Mucosa of rectum (tissue), 2 donors: Measurements from ENCODE around the gene TMCC2.
A peak's percentile ranks its signal among the peaks of the same experiment; 100 is the strongest.

Experiments used
- H3K27ac ChIP-seq, 2 donors: one replicate each; pipeline ENCODE4 v1.7.0; 2013; ENCODE audit warnings: inconsistent platforms in 2 of 2, low read depth in 2 of 2, low read length in 2 of 2
- H3K27me3 ChIP-seq, 2 donors: one replicate each; pipeline ENCODE4 v1.7.0; 2013; ENCODE audit warnings: low read length in 2 of 2; ENCODE audit not compliant: control insufficient read depth in 2 of 2, insufficient read depth in 2 of 2
- H3K36me3 ChIP-seq, 2 donors: one replicate each; pipeline ENCODE4 v1.7.0; 2013; ENCODE audit warnings: low read length in 2 of 2; ENCODE audit not compliant: control insufficient read depth in 2 of 2, insufficient read depth in 2 of 2
- H3K4me1 ChIP-seq, 2 donors: one replicate each; pipeline ENCODE4 v1.7.0; 2013; ENCODE audit warnings: low read length in 2 of 2, mild to moderate bottlenecking in 1 of 2; ENCODE audit not compliant: control insufficient read depth in 2 of 2, insufficient read depth in 2 of 2
- H3K4me3 ChIP-seq, 2 donors: one replicate each; pipeline ENCODE4 v1.7.0; 2013; ENCODE audit warnings: low read length in 2 of 2
- H3K9ac ChIP-seq, 2 donors: one replicate each; pipeline ENCODE4 v1.7.0; 2013; ENCODE audit warnings: low read length in 2 of 2, low read depth in 1 of 2, mild to moderate bottlenecking in 1 of 2
- H3K9me3 ChIP-seq, 2 donors: one replicate each; pipeline ENCODE4 v1.7.0; 2013; ENCODE audit warnings: low read length in 2 of 2; ENCODE audit not compliant: control insufficient read depth in 2 of 2
- donor health status: healthy.
- donor health status: Normal muscosa, but diverticular disease.

The TMCC2 gene

GRCh38 chr1:205190845-205191577 is 36.7 kb upstream of the TMCC2 start:
- H3K4me3 ChIP-seq, result no peak overlapping the region
- no peak overlapping the region for H3K27ac ChIP-seq
- peaks cover 4 to 11% of the 10 kb centered on the region in 2 donors for H3K36me3 ChIP-seq
- H3K9me3 ChIP-seq, result no peaks in the 10 kb centered on the region
- no peaks in the 10 kb centered on the region for H3K4me1 ChIP-seq
- no peaks in the 10 kb centered on the region for H3K27me3 ChIP-seq
- H3K9ac ChIP-seq, result no peak overlapping the region

DNA sequence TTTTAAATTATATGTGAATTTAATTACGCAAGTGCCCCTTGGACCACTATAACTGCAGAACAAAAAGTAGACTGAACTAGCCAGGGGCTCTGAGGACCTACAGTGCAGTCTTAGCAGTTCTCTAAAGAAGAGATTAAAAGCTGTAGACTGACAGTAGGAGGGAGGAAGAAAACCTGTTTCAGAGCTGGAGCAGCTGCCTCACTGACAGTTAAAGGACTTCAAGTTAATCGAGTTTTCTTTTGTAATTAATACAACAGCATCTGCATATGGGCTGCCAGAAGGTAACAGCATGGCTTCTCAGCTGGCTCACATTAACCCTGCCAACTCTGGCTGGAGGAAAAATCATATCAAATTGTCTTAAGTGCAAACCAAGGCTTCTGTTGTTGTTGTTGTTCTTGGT is 36.1 kb upstream of the TMCC2 start:
- no peak overlapping the region for H3K27ac ChIP-seq
- H3K9me3 ChIP-seq, result no peaks in the 10 kb centered on the region
- H3K9ac ChIP-seq, result no peak overlapping the region
- no peaks in the 10 kb centered on the region for H3K27me3 ChIP-seq
- no peak overlapping the region for H3K4me3 ChIP-seq
- no peaks in the 10 kb centered on the region for H3K4me1 ChIP-seq
- H3K36me3 ChIP-seq, result peaks cover 4 to 11% of the 10 kb centered on the region in 2 donors

GRCh38 chr1:205192287-205192686 is 35.5 kb upstream of the TMCC2 start:
- Histone ChIP-seq H3K27ac (no peak overlapping the region), H3K4me1 (no peaks in the 10 kb centered on the region), H3K9me3 (no peaks in the 10 kb centered on the region), H3K36me3 (peaks cover 4 to 8% of the 10 kb centered on the region in 2 donors), H3K27me3 (no peaks in the 10 kb centered on the region), H3K4me3 (no peak overlapping the region), H3K9ac (no peak overlapping the region)

DNA sequence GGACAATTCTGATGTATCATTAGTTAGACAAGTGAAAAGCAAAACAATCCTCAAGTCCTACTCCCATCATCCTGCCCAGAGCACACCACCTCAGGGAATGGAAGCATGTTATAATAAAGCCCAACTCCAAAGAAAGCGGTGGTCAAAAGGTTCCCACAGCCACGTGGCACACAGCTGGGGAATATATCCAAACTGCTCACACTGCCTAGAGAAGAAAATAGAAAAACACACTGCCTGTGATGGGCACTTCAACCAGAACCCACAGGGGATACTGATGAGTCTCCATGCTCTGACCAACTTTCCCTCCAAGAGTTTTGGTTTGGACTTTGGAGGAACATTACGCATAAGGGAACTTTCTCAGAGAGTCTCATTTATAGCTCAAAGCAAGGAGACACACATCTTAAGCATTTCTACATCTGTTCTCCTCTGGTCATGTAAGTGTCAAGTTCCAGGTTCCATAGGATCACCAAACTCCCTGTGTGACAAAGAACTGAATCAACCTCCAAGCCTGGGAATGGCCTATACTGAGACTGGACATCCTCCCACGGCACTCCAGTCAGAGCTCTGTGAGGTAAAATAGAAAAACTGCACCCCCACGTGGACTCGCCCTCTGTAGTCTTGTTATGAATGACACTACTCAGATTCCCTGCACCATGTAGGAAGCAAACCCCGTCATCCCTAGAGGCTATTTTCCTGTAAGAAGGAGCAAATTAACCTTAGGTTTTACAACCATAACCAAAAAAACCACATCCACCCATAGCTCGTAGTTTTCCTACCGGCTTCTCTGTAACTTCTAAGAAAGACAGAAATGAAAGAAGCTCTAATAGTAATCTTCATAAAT is 28.4 kb upstream of the TMCC2 start:
- Histone ChIP-seq H3K9ac (no peak overlapping the region), H3K9me3 (no peaks in the 10 kb centered on the region), H3K4me3 (no peak overlapping the region), H3K36me3 (peaks cover 0 to 4% of the 10 kb centered on the region in 2 donors), H3K27ac (no peak overlapping the region), H3K27me3 (no peaks in the 10 kb centered on the region), H3K4me1 (peaks cover 0 to 3% of the 10 kb centered on the region in 2 donors)

- H3K4me3 ChIP-seq, result no peak overlapping the region
- H3K27ac ChIP-seq, result no peak overlapping the region
- H3K9me3 ChIP-seq, result no peaks in the 10 kb centered on the region
- no peaks in the 10 kb centered on the region for H3K27me3 ChIP-seq
- H3K4me1 ChIP-seq, result peaks cover 0 to 3% of the 10 kb centered on the region in 2 donors
- H3K36me3 ChIP-seq, result peaks cover 0 to 4% of the 10 kb centered on the region in 2 donors
- H3K9ac ChIP-seq, result no peak overlapping the region
These were observed 27.8 kb upstream of the TMCC2 start for GRCh38 chr1:205199931-205200299.

GRCh38 chr1:205204552-205204951 is 23.2 kb upstream of the TMCC2 start:
- Histone ChIP-seq H3K9ac (no peak overlapping the region), H3K27ac (no peak overlapping the region), H3K27me3 (no peaks in the 10 kb centered on the region), H3K9me3 (no peaks in the 10 kb centered on the region), H3K36me3 (no peaks in the 10 kb centered on the region), H3K4me3 (no peak overlapping the region), H3K4me1 (no peaks in the 10 kb centered on the region)

DNA sequence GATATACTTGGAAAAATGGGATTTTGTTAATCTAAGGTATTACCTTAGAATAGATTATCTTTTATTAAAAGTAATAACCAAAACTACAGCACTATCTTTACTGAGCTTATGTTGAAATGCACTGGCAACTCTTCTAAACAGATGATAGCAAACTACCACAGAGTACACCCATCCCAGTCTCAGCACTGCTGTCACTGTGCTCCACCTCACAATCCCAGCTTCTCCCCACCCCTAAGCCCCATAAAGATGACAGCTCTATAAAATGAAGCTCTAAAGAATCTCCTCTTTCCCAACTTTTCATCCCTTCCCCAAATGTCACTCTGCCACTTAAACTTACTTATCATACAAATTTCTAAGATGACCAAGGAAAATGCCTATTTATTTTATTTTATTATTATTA is 22.7 kb upstream of the TMCC2 start:
- Histone ChIP-seq H3K9ac (no peak overlapping the region), H3K36me3 (no peaks in the 10 kb centered on the region), H3K27ac (no peak overlapping the region), H3K4me3 (no peak overlapping the region), H3K9me3 (no peaks in the 10 kb centered on the region), H3K4me1 (no peaks in the 10 kb centered on the region), H3K27me3 (no peaks in the 10 kb centered on the region)

GRCh38 chr1:205208811-205209210 is 18.9 kb upstream of the TMCC2 start:
- Histone ChIP-seq H3K4me1 (peaks cover 3 to 5% of the 10 kb centered on the region in 2 donors), H3K36me3 (no peaks in the 10 kb centered on the region), H3K4me3 (no peak overlapping the region), H3K27me3 (no peaks in the 10 kb centered on the region), H3K27ac (no peak overlapping the region), H3K9ac (no peak overlapping the region), H3K9me3 (no peaks in the 10 kb centered on the region)

DNA sequence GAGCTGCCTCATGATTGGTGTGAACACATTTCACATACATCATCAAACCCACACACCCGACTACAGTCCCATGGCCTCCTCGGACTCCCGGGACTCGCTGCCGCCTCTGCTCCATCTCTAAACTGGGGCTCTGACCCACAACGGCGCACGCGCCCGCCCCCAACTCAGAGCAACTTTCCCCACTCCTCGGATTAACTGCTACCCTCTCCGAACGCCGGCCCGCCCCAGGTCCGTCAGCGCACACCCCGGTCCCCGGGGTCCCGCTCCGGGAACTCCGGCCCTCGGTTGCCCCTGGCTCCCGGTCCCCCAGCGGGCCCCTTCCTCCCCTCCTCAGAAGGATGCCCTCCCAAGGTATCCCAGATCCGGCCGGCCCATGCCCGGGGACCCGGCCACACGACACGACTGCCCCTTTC is 17.0 kb upstream of the TMCC2 start:
- peak overlapping the region; percentile 85 to 95 for H3K9ac ChIP-seq
- H3K9me3 ChIP-seq, result no peaks in the 10 kb centered on the region
- no peaks in the 10 kb centered on the region for H3K27me3 ChIP-seq

GRCh38 chr1:205211169-205211838 is 16.4 kb upstream of the TMCC2 start, which contains the start of gene DSTYK:
DSTYK (minus strand) TSS chr1:205211702; CDS start chr1:205211535, 167 bp downstream.
- Histone ChIP-seq H3K4me1 (peaks cover 3 to 5% of the 10 kb centered on the region in 2 donors), H3K36me3 (no peaks in the 10 kb centered on the region), H3K27ac (peak within 1 kb of the TSS; percentile 88 to 90), H3K27me3 (no peaks in the 10 kb centered on the region), H3K9me3 (no peaks in the 10 kb centered on the region), H3K9ac (peak within 1 kb of the TSS; percentile 85 to 95), H3K4me3 (peak within 1 kb of the TSS; percentile 84 to 85)

More for the DNA sequence above, 17.0 kb upstream of the TMCC2 start:
- peak overlapping the region; percentile 88 to 90 for H3K27ac ChIP-seq
- peaks cover 3 to 5% of the 10 kb centered on the region in 2 donors for H3K4me1 ChIP-seq
- H3K4me3 ChIP-seq, result peak overlapping the region; percentile 84 to 85
- no peaks in the 10 kb centered on the region for H3K36me3 ChIP-seq
